DND-41 (cell line): ENCODE results near the gene PITPNM3.

ENCODE experiments used
- CTCF ChIP-seq: IDR thresholded peaks from 2 replicates; pipeline ENCODE4 v1.5.1; 2012; ENCODE audit warnings: borderline replicate concordance, low read length, moderate library complexity, mild to moderate bottlenecking; ENCODE audit not compliant: poor library complexity, severe bottlenecking; ENCODE audit errors: extremely low read depth
- EZH2 ChIP-seq: IDR thresholded peaks from 3 replicates; pipeline ENCODE4 v1.6.1; 2012; ENCODE audit warnings: borderline replicate concordance, low read depth, mild to moderate bottlenecking, moderate library complexity, low read length, inconsistent platforms; ENCODE audit not compliant: severe bottlenecking

DNA sequence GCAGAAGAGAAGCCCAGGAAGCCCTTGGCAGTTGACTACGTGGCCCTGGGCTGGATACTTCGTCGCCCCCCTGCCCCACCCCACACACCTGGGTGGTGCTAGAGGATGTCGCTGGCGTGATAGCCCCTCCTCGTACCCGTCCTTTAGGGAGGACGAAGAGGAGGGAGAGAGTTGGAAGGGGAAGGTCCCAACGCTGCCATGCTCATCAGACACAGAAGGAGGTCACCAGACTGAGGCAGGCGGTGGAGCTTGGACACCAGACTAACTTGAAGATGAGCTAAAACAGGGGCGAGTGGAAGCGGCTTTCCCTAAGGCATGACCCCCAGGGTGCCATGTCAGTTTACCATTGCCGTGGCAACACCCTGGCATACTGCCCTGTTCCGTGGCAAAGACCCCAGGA lies 132.4 kb downstream of the PITPNM3 start:
- TF ChIP-seq CTCF (no peak), EZH2 (no peak)
